A673 (cell line): ENCODE data around the gene EFCAB5.

Source experiments
- EZH2 ChIP-seq: fragments of 200-600 bp; sonication (generic); IDR thresholded peaks from 2 replicates; pipeline ENCODE4 v1.6.1; 2017; ENCODE audit warnings: borderline replicate concordance, low read depth, mild to moderate bottlenecking, mixed read lengths, antibody characterized with exemption, low read length; ENCODE audit not compliant: poor library complexity, severe bottlenecking
- TF ChIP-seq, protein P1 (sequence below): fragments of 300-800, 200-600 bp; sonication (generic); conservative IDR thresholded peaks from 2 replicates; pipeline ENCODE4 v1.5.1; 2017; ENCODE audit warnings: low read depth, mild to moderate bottlenecking, antibody characterized with exemption, low read length, moderate library complexity, mixed read lengths

- TF ChIP-seq, protein P1, sequence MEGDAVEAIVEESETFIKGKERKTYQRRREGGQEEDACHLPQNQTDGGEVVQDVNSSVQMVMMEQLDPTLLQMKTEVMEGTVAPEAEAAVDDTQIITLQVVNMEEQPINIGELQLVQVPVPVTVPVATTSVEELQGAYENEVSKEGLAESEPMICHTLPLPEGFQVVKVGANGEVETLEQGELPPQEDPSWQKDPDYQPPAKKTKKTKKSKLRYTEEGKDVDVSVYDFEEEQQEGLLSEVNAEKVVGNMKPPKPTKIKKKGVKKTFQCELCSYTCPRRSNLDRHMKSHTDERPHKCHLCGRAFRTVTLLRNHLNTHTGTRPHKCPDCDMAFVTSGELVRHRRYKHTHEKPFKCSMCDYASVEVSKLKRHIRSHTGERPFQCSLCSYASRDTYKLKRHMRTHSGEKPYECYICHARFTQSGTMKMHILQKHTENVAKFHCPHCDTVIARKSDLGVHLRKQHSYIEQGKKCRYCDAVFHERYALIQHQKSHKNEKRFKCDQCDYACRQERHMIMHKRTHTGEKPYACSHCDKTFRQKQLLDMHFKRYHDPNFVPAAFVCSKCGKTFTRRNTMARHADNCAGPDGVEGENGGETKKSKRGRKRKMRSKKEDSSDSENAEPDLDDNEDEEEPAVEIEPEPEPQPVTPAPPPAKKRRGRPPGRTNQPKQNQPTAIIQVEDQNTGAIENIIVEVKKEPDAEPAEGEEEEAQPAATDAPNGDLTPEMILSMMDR, result no peak
- no peak for TF ChIP-seq EZH2
Observed at GRCh38 chr17:30005709-30006320, 64.4 kb downstream of the EFCAB5 start.
